Dermis blood vessel endothelial cell (primary cell): ENCODE data around the gene STEAP2. TPM values are rescaled to one million over a fixed set of nuclear protein-coding genes. Genes with fewer than 3 reads are reported as not detected.

Experiments
- DNase-seq: peaks from one replicate; pipeline ENCODE4 v3.0.0; 2010
- total RNA-seq: library from RNA; depleted of rRNA; stranded (reverse); fragments of >200 nt; gene quantifications from 2 replicates; pipeline ENCODE4 v1.2.3, GENCODE V29; 2014

Gene STEAP2
- total RNA-seq, 1 donor from 2014 or later, result 1.4 TPM

GRCh38 chr7:90194911-90195809 is 16.4 kb upstream of the STEAP2 start:
- no peak for DNase-seq

DNA sequence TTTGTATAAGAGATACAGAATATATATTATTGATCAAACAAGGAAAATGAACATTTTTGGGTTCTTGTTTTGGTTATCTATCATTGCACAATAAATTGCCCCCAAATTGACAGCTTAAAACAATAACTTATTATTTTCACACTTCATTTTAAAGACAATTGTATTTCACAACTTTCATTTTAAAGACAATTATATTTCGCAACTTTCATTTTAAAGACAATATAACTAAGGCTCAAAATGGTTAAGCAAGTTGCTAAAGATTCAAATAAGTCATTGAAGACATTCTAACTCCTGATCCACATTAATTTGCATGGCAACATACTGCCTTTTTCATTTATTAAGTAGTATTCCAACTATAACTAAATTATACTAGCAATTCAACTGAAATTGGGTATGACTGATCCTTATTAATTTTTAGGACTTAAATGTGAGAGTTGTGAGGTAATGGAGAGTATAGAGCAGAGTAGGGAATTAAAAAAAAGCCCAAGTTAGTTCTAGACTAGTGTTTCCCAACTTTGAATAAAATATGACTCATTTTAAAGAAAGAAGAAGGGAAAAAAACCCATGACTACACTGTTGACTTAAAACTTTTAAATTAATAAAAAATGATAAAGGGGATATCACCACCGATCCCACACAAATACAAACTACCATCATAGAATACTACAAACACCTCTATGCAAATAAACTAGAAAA is 9.9 kb upstream of the STEAP2 start:
- DNase-seq, result no peak

GRCh38 chr7:90207956-90208355 is 3.6 kb upstream of the STEAP2 start:
- no peak for DNase-seq

DNA sequence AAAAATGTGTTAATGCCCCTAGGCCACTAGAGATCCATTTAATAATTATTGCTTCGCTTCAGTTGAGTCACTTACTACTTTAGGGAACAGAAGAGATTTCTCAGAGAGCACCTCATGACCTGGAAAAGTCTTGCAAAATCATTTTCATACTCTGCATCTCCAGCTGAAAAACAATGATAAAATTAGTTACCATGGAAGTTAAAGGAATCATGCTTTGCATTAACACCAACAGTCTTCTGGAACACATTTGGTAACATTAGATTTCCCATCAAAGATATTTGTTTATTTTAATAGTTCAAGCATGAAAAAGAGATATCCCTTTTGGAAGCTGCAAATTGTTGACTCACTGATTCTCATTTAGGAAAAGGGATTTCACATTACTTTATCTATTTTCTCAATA is 1.8 kb upstream of the STEAP2 start:
- no peak for DNase-seq

DNA sequence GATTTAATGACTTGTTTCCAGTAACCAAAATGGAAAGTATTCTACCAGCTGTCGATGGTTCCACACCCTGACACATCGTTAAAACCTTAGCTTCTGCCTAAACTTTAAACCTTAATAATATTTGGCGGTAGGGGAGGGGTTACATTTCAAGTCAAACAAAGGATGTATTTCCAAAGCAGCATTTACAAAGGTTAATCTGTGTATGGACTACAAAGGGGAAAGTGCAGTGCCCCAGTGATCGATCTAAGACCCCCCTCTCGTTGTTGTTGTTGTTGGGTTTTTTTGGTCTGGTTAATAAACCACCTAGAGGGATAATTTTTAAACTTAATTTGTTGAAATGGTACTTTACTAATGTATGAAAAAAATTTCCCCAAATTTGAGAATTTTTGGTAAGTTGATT is 1.1 kb upstream of the STEAP2 start:
- no peak for DNase-seq

DNA sequence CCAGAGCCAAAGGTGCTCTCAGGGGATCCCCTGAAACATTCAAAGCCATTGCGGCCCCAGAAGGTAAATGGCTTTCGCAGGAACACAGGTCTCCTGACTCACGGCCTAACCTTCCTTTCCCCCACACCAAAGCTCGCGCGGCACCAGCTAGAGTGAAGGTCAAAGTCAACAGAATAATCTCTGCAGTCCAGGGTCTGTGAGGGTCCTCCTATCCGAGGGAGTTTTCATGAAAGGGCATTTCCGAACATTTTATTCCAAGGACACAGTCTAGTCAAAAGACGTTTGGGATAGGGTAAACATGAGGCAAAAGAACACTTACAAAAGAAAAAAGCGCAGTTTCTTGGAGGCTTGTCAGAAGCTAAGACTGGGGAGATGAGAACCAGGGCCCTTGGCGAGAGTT is 559 bp upstream of the STEAP2 start:
- peak; percentile 41 for DNase-seq

DNA sequence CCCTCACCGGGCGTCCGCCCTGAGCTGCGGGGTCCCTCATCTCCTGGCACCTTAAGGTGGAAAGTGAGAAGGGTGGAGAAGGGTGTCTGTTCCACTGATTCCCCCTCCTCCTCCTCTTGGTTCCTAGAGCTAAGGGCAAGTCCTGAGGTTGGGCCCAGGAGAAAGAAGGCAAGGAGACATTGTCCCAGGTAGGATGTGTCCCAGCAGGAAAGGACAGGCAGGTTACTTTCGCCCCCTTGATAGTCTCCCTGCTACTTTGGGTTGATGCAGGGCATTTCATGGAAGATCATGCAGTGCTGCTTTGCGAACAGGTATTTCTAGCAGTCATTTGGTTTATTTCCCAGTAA is 582 bp downstream of the STEAP2 start:
- no peak for DNase-seq

GRCh38 chr7:90213521-90213920 is 2.0 kb downstream of the STEAP2 start:
- DNase-seq, result no peak

- no peak for DNase-seq
Measured at GRCh38 chr7:90216080-90216674, 4.6 kb downstream of the STEAP2 start.

- DNase-seq, result no peak
Measured at GRCh38 chr7:90216771-90217170, 5.2 kb downstream of the STEAP2 start.

DNA sequence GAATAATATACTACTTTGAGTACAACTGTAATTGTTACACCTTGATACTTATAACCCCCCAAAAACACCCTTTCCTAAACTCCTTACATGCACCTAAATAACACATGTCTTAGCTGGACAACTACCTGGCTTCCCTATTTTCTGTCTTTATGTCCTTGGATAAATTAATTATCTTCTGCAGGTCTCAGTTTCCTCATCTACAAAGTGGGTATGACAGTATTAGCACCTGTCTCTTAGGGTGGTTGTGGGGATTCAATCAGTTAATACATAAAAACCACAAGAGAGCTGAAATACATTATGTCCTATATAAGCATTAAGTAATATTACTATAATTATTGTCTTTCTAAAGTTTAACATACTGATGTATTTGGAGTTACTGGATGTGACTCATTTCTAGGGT is 10.8 kb downstream of the STEAP2 start:
- DNase-seq, result no peak

- no peak for DNase-seq
Measured at GRCh38 chr7:90222811-90223725, 11.5 kb downstream of the STEAP2 start.

GRCh38 chr7:90224195-90224594 is 12.7 kb downstream of the STEAP2 start:
- DNase-seq, result no peak

DNA sequence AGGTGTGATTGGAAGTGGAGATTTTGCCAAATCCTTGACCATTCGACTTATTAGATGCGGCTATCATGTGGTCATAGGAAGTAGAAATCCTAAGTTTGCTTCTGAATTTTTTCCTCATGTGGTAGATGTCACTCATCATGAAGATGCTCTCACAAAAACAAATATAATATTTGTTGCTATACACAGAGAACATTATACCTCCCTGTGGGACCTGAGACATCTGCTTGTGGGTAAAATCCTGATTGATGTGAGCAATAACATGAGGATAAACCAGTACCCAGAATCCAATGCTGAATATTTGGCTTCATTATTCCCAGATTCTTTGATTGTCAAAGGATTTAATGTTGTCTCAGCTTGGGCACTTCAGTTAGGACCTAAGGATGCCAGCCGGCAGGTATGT is 13.6 kb downstream of the STEAP2 start:
- DNase-seq, result no peak

GRCh38 chr7:90225601-90226000 is 14.1 kb downstream of the STEAP2 start:
- DNase-seq, result no peak

- DNase-seq, result no peak
Measured at GRCh38 chr7:90227259-90227658, 15.7 kb downstream of the STEAP2 start.

DNA sequence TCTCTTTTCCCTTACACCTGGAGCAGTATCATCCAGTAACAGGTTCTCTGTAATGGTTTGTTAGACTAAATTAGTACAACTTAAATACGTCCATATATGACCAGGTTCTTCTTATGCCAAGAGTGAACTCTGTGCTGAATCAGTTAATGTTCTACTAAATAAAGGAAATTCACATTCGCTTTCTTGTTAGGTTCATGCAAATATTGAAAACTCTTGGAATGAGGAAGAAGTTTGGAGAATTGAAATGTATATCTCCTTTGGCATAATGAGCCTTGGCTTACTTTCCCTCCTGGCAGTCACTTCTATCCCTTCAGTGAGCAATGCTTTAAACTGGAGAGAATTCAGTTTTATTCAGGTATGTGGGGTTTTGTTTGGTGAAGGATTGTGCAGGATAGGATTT is 18.1 kb downstream of the STEAP2 start:
- DNase-seq, result no peak

DNA sequence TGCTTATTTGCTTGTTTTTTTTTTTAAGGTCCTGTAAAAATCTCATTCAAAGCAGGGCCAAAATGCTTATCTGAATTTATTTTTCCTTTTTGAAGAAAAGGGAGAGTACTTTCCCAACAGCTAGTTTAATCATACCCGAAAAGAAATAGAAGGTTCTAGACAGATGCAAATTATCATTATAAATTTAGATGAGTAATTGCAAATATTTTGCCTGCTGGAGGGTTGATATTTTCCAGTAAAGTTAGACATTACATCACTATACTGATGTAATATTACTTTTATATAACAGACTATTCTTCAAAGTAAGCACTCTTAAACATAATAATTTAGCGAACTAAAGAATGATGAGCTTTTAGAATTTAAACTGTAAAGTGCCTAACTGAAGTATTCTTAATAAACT is 19.3 kb downstream of the STEAP2 start:
- DNase-seq, result no peak

- no peak for DNase-seq
Measured at GRCh38 chr7:90231304-90231703, 19.8 kb downstream of the STEAP2 start.

- no peak for DNase-seq
Measured at GRCh38 chr7:90232430-90232829, 20.9 kb downstream of the STEAP2 start.

- no peak for DNase-seq
Measured at GRCh38 chr7:90233569-90233968, 22.0 kb downstream of the STEAP2 start.

- no peak for DNase-seq
Measured at GRCh38 chr7:90236721-90237289, 25.3 kb downstream of the STEAP2 start.
